GM18508 (cell line): Measurements from ENCODE around the gene KCTD2.

Experiments
- ATAC-seq: cut with Tn5 transposase; IDR thresholded peaks from one replicate; pipeline ENCODE4 v1.9.1; 2021; ENCODE audit warnings: moderate number of reproducible peaks; ENCODE audit not compliant: insufficient read depth, unreplicated experiment

KCTD2 gene

GRCh38 chr17:75073618-75074047 lies 26.6 kb downstream of the KCTD2 start:
- no peak for ATAC-seq

- ATAC-seq, result no peak
Observed at GRCh38 chr17:75074532-75074931, 27.5 kb downstream of the KCTD2 start.

GRCh38 chr17:75075597-75076336 lies 28.7 kb downstream of the KCTD2 start:
- ATAC-seq, result no peak

GRCh38 chr17:75077072-75077495 lies 30.1 kb downstream of the KCTD2 start:
- ATAC-seq, result no peak

- ATAC-seq, result no peak
Observed at GRCh38 chr17:75077496-75078283, 30.7 kb downstream of the KCTD2 start.

- ATAC-seq, result no peak
Observed at GRCh38 chr17:75078284-75079022, 31.4 kb downstream of the KCTD2 start.

- ATAC-seq, result no peak
Observed at GRCh38 chr17:75079023-75079373, 32.0 kb downstream of the KCTD2 start.

- ATAC-seq, result no peak
Observed at GRCh38 chr17:75081611-75082540, 34.9 kb downstream of the KCTD2 start.

GRCh38 chr17:75082683-75083082 lies 35.7 kb downstream of the KCTD2 start:
- no peak for ATAC-seq

- ATAC-seq, result no peak
Observed at GRCh38 chr17:75084039-75084660, 37.1 kb downstream of the KCTD2 start.

GRCh38 chr17:75086496-75087181 lies 39.6 kb downstream of the KCTD2 start:
- ATAC-seq, result no peak

GRCh38 chr17:75087182-75087557 lies 40.1 kb downstream of the KCTD2 start:
- no peak for ATAC-seq

GRCh38 chr17:75087558-75088453 lies 40.8 kb downstream of the KCTD2 start, which contains the start of gene SLC16A5:
SLC16A5 (plus strand) TSS chr17:75087954; CDS start chr17:75093637, 5,683 bp downstream.
- ATAC-seq, result no peak

- ATAC-seq, result no peak
Observed at GRCh38 chr17:75088465-75089417, 41.7 kb downstream of the KCTD2 start.

- no peak for ATAC-seq
Observed at GRCh38 chr17:75090871-75091854, 44.1 kb downstream of the KCTD2 start.
